H1 (cell line): Measurements from ENCODE around the gene DIS3. TPM values are rescaled to one million over a fixed set of nuclear protein-coding genes. Genes with fewer than 3 reads are reported as not detected.

Experiments used
- BRCA1 ChIP-seq: IDR thresholded peaks from 2 replicates; pipeline ENCODE4 v1.6.1; 2012; ENCODE audit warnings: low read depth, low read length, improper control_type of control experiment
- CHD1 ChIP-seq: IDR thresholded peaks from 2 replicates; pipeline ENCODE4 v1.6.1; 2012; ENCODE audit warnings: low read depth, low read length, improper control_type of control experiment
- CHD7 ChIP-seq: fragments of 300-600 bp; sonication (generic); IDR thresholded peaks from 2 replicates; pipeline ENCODE4 v1.7.1; 2012; ENCODE audit warnings: low read length, moderate library complexity, mild to moderate bottlenecking, inconsistent platforms; ENCODE audit not compliant: insufficient replicate concordance
- GABPA ChIP-seq: IDR thresholded peaks from 2 replicates; pipeline ENCODE4 v1.6.1; 2011; ENCODE audit warnings: mild to moderate bottlenecking, low read length, moderate library complexity, borderline replicate concordance; ENCODE audit not compliant: insufficient read depth
- MAFK ChIP-seq: IDR thresholded peaks from 2 replicates; pipeline ENCODE4 v1.6.1; 2012; ENCODE audit warnings: low read depth, mild to moderate bottlenecking, improper control_type of control experiment, low read length
- NANOG ChIP-seq: IDR thresholded peaks from 2 replicates; pipeline ENCODE4 v1.6.1; 2011; ENCODE audit warnings: low read length, low read depth, mild to moderate bottlenecking, inconsistent platforms; ENCODE audit not compliant: insufficient read depth, poor library complexity, severe bottlenecking
- NRF1 ChIP-seq: IDR thresholded peaks from 2 replicates; pipeline ENCODE4 v1.6.1; 2011; ENCODE audit warnings: mild to moderate bottlenecking, low read depth, low read length, improper control_type of control experiment
- RBBP5 ChIP-seq: IDR thresholded peaks from 2 replicates; pipeline ENCODE4 v1.7.1; 2012; ENCODE audit warnings: low read depth, mild to moderate bottlenecking, inconsistent platforms, low read length, moderate library complexity, borderline replicate concordance
- RXRA ChIP-seq: IDR thresholded peaks from 2 replicates; pipeline ENCODE4 v1.6.1; 2011; ENCODE audit warnings: low read depth, mild to moderate bottlenecking, low read length, moderate library complexity; ENCODE audit not compliant: insufficient read depth
- polyA plus RNA-seq, 7 experiments: library from polyadenylated mRNA; depleted of rRNA in 3 of 7; stranded (reverse) in 5 of 7; unstranded in 2 of 7; fragments of >200 nt in 5 of 7; fragments of 200-250 nt in 2 of 7; gene quantifications; 1 replicate in 5 of 7; 2 replicates in 1 of 7; 4 replicates in 1 of 7; pipeline versions ENCODE4 v1.2.1 to v1.2.3, GENCODE V29; 2011 to 2013; ENCODE audit warnings: missing spikeins in 2 of 7, mixed read lengths in 2 of 7
- total RNA-seq: library from RNA; stranded (reverse); fragmentation: NEBNext Ultra II Directional; extraction: Animal tissue kit (Norgen Biotek cat#: 25700); gene quantifications from 2 replicates; pipeline ENCODE4 v1.2.1, GENCODE V29; 2021

DIS3 gene
- total and polyA plus RNA-seq, 2 of the 8 experiments (the other 6 are each of a cell fraction or from before 2014, with no cell fraction given) = 10.8 to 39.9 TPM

GRCh38 chr13:72781451-72782439 is at the start of gene DIS3, which contains the start of gene PIBF1 (continued):
- TF ChIP-seq CHD7 (no peak), BRCA1 (peak; percentile 74), MAFK (no peak), NRF1 (no peak), NANOG (no peak), RXRA (no peak), RBBP5 (no peak), GABPA (peak; percentile 94), CHD1 (no peak)
